Measurements from ENCODE around the gene STXBP2.

STXBP2 gene

GRCh38 chr19:7614859-7615741 lies 21.8 kb upstream of the STXBP2 start:
- TF ChIP-seq CTCF (IDR thresholded peaks at IDR 0.05; ENCODE audit: low read depth, low read length) = no peak

DNA sequence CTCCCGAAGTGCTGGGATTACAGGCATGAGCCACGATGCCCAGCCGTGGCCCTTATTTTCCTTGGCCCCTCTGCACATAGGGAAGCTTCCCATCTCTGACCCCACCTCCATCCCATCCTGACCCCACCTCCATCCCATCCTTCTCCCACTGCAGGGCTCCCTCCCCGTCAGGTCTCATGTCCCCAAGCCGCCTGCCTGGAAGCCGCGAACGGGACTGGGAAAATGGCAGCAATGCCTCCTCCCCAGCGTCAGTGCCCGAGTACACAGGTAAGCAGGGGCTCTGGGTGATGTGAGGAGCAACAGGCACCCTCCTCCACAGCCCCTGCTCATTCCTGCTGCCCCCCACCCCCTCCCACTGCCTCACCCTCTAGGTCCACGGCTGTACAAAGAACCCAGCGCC lies 19.7 kb upstream of the STXBP2 start:
- TF ChIP-seq CTCF (IDR thresholded peaks at IDR 0.05; ENCODE audit: low read depth, low read length) = no peak
- no peak overlapping the region for H3K4me3 ChIP-seq (ENCODE audit: low read depth, low read length)

More at GRCh38 chr19:7614859-7615741, 21.8 kb upstream of the STXBP2 start:
- H3K4me3 ChIP-seq (ENCODE audit: low read depth, low read length) = no peak overlapping the region

DNA sequence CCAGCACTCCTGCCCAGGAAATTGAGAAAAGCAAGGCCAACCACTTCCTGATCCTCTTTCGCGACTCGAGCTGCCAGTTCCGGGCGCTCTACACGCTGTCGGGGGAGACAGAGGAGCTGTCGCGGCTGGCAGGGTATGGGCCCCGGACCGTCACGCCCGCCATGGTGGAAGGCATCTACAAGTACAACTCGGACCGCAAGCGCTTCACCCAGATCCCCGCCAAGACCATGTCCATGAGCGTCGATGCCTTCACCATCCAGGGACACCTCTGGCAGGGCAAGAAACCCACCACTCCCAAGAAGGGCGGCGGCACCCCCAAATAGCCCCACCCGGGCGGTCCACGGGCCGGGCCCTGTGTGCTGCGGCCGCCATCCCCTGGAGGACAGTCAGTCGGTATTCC lies 19.2 kb upstream of the STXBP2 start:
- no peak for TF ChIP-seq CTCF (IDR thresholded peaks at IDR 0.05; ENCODE audit: low read depth, low read length)

GRCh38 chr19:7618348-7618747 lies 18.6 kb upstream of the STXBP2 start:
- H3K4me3 ChIP-seq (ENCODE audit: low read depth, low read length) = no peak overlapping the region
- TF ChIP-seq CTCF (IDR thresholded peaks at IDR 0.05; ENCODE audit: low read depth, low read length) = no peak

More for the DNA sequence above, 19.2 kb upstream of the STXBP2 start:
- no peak overlapping the region for H3K4me3 ChIP-seq (ENCODE audit: low read depth, low read length)

- no peak for TF ChIP-seq CTCF (IDR thresholded peaks at IDR 0.05; ENCODE audit: low read depth, low read length)
- H3K4me3 ChIP-seq (ENCODE audit: low read depth, low read length) = no peak overlapping the region
Measured at GRCh38 chr19:7618771-7619510, 18.0 kb upstream of the STXBP2 start.

DNA sequence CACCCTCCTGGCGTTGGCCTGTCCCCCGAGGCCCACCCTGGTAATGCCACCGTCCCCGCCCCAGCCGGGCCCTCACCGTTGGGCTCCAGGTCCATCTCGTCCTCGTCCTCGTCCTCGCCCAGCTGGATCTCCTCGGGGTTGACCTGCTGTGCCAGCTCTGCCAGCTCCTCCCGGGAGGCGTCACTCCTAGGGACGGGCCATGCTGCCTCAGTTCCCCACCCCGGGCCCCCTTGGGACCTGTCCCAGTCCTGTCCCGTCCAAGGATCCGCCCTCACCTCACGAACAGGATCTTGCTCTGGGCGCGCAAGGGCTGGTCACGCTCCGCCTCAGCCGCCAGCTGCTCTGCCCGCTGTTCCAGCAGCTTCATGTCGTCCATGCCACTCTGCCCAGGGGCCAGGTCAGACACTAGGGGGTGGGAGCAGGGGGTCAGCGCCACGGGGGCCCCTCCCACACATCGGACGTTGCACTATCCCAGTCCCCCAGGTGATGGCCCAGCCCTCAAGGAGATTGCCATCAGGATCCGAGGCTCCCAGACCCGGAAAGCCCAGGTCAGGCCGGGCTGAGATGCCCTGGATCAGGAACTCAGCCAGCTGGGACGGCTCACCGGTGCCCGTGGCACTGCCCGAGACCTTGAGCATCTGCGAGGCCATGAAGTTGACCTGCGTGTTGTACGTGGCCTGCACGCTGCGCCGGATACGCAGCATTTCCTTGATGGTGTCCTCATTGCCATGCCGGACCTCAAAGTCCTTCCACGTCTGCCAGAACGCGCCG lies 17.1 kb upstream of the STXBP2 start:
- no peak for TF ChIP-seq CTCF (IDR thresholded peaks at IDR 0.05; ENCODE audit: low read depth, low read length)
- H3K4me3 ChIP-seq (ENCODE audit: low read depth, low read length) = no peak overlapping the region

Measured in WI38 (cell line).